IPS-NIHi7 (cell line): ENCODE results near the gene METTL2A.
A peak's percentile ranks its signal among the peaks of the same experiment; 100 is the strongest.
"Not testable (repeated sequence)": the region's sequence is repeated elsewhere in the genome, so short reads cannot be mapped to it uniquely, and the experiment has no call there.

Experiments used
- DNase-seq: peaks from one replicate; pipeline ENCODE4 v3.0.0; 2012; ENCODE audit warnings: mixed read lengths; ENCODE audit errors: extremely low spot score

Gene METTL2A

GRCh38 chr17:62423647-62424461, at the start of gene METTL2A:
Gene METTL2A, plus strand, starts transcription at chr17:62423897. Its CDS starts 6 bp downstream, at chr17:62423903.
- DNase-seq: peak; percentile 79

- DNase-seq: no peak
These were observed 43.4 kb upstream of the METTL2A start, which contains the start of gene EFCAB3 for GRCh38 chr17:62380253-62380652. Gene EFCAB3, plus strand, starts transcription at chr17:62380553. Its CDS starts 2,427 bp downstream, at chr17:62382980.

GRCh38 chr17:62381561-62381960, 42.1 kb upstream of the METTL2A start:
- no peak for DNase-seq

- no peak for DNase-seq
These were observed 34.8 kb upstream of the METTL2A start for GRCh38 chr17:62388856-62389255.

- no peak for DNase-seq
These were observed 30.8 kb upstream of the METTL2A start for GRCh38 chr17:62392908-62393307.

- no peak for DNase-seq
These were observed 24.8 kb upstream of the METTL2A start for GRCh38 chr17:62398891-62399290.

- no peak for DNase-seq
These were observed 18.2 kb upstream of the METTL2A start for GRCh38 chr17:62405451-62405850.

GRCh38 chr17:62413090-62413489, 10.6 kb upstream of the METTL2A start:
- DNase-seq: not testable (repeated sequence)

- DNase-seq: not testable (repeated sequence)
These were observed 2.5 kb downstream of the METTL2A start for GRCh38 chr17:62426214-62426613.

GRCh38 chr17:62435251-62435650, 11.6 kb downstream of the METTL2A start:
- not testable (repeated sequence) for DNase-seq

- DNase-seq: not testable (repeated sequence)
These were observed 17.5 kb downstream of the METTL2A start for GRCh38 chr17:62441181-62441580.

GRCh38 chr17:62444063-62444462, 20.4 kb downstream of the METTL2A start:
- DNase-seq: no peak

- not testable (repeated sequence) for DNase-seq
These were observed 22.1 kb downstream of the METTL2A start for GRCh38 chr17:62445791-62446190.

- not testable (repeated sequence) for DNase-seq
These were observed 28.5 kb downstream of the METTL2A start for GRCh38 chr17:62452195-62452594.

- DNase-seq: not testable (repeated sequence)
These were observed 29.3 kb downstream of the METTL2A start for GRCh38 chr17:62453041-62453440.

- not testable (repeated sequence) for DNase-seq
These were observed 30.0 kb downstream of the METTL2A start for GRCh38 chr17:62453656-62454055.

GRCh38 chr17:62454111-62454510, 30.4 kb downstream of the METTL2A start:
- not testable (repeated sequence) for DNase-seq

- DNase-seq: no peak
These were observed 32.3 kb downstream of the METTL2A start for GRCh38 chr17:62456016-62456415.

GRCh38 chr17:62458483-62458882, 34.8 kb downstream of the METTL2A start:
- DNase-seq: not testable (repeated sequence)

- DNase-seq: not testable (repeated sequence)
These were observed 40.7 kb downstream of the METTL2A start for GRCh38 chr17:62464422-62464821.

GRCh38 chr17:62465271-62465670, 41.6 kb downstream of the METTL2A start:
- DNase-seq: not testable (repeated sequence)

GRCh38 chr17:62470666-62471379, 47.1 kb downstream of the METTL2A start:
- not testable (repeated sequence) for DNase-seq
